Erythroblast (primary cell): ENCODE results near the gene ABCA5.

Source experiments
- DNase-seq, 2 experiments: peaks; one replicate each; lab custom pipeline; 2025; lab: John Stamatoyannopoulos, UW
- GATA1 ChIP-seq: IDR thresholded peaks from 2 replicates; pipeline ENCODE4 v1.6.1; 2011; ENCODE audit warnings: low read depth, mild to moderate bottlenecking, control low read depth, low read length, moderate library complexity
- POLR2A ChIP-seq: IDR thresholded peaks from 2 replicates; pipeline ENCODE4 v1.6.1; 2011; ENCODE audit warnings: mild to moderate bottlenecking, low read length

The ABCA5 gene

DNA sequence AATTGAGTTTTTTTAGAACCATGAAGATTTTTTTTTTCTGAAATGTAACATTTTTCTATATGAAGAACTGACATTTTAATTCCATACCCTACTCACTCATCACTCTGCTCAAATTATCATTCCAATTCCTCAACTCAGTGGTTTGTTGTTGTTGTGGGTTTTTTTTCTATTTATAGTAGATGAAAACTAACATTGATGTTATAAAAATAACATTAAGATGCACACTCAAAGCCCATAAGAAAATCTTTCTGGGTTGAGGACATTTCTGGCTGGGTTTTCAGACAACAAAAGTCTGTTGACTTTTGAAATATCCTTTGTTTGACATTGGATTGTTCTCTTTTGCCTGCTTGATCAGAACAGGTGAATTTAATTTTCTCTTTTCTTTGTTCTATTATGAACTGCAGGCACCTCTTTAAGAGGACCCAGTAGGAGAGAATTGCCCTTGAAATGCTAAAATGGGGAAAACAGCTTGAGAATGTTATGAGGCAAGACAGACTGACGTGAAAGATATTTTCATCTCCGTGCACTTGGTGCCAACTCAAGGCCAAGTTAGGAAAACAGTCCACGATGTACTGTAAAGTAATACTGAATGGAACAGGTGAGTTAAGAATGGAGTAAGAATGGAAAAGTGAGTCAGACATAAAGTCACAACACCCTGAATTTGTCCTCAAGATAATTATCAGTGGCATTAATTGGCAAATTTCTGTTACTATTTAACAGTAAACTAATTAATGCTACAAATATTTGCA, 16.1 kb upstream of the ABCA5 start:
- DNase-seq, result no peak
- TF ChIP-seq POLR2A (no peak), GATA1 (no peak)

DNA sequence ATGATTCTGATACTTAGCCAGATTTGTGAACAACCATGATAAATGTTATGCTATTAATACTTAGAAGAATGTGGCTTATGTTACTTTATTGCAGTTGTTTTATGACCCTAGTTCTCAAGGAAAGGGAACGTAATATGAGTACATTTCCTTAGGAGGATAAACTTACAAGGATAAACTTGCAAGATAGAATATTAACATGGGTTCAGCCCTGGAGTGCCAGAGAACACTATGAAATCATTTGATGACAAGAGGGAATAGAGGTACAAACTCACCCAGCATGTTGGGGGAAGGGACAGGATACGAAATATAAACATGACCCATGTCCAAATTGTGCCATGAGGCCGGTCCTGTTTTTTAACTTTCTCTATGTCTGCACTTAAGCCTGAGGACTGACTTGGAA, 13.0 kb upstream of the ABCA5 start:
- no peak for TF ChIP-seq POLR2A

DNA sequence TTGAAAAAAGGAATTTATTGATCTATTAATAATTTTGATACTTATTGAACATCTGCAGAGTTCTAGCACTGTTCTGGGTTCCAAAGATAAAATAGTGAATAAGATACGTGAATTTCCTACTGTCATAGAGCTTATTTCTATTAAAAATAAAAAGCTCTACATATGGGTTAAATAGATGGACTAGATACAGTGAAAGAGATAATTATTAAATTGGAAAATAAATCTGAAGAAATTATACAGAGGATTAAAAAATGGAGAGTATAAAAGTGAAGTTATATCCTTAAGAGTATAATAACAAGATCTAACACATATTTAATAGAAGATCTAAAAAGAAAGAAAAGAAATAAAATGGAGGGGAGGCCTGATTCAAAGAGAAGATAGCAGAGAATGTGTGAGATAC, 10.1 kb upstream of the ABCA5 start:
- no peak for TF ChIP-seq POLR2A
- TF ChIP-seq GATA1, result no peak
- DNase-seq, result no peak

More for the DNA sequence above, 13.0 kb upstream of the ABCA5 start:
- DNase-seq, result no peak

DNA sequence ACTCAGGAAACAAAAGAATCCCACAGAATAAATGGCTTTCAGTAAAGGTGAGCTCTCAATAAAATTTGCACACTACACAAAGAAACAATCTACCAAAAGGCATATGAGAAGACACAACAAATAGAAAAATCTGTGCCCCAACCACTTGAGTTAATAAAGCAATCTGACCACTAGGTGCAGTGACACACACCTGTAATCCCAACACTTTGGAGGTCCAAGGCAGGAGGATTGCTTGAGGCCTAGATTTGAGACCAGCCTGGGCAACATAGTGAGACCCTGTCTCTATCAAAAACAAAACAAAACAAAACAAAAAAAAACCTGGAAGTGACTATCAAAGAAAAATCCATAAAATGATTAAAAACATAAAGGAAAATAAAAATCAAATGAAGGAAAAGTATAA, 9.6 kb upstream of the ABCA5 start:
- DNase-seq, result no peak
- TF ChIP-seq GATA1 (no peak), POLR2A (no peak)

DNA sequence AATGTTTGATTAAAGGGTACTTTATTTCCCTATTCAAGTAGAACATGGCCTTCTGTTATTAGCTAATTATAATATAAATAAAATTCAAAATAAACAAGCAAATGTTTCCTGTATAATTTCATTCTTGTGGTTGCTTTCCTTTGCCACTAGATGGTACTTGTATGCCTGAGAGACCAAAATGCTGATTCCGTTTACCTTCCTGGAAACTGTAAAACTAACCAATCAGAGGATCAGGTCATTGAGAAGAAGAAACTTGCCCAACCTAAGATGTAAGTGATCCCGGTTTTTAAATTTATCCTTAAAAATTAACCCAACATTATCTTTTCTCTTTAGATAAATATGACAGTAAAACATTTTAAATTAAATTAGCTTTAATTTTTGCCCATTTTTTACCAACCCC, 8.1 kb upstream of the ABCA5 start:
- TF ChIP-seq POLR2A, result no peak
- no peak for TF ChIP-seq GATA1
- DNase-seq, result peak in 1 of 2 experiments; percentile 2

DNA sequence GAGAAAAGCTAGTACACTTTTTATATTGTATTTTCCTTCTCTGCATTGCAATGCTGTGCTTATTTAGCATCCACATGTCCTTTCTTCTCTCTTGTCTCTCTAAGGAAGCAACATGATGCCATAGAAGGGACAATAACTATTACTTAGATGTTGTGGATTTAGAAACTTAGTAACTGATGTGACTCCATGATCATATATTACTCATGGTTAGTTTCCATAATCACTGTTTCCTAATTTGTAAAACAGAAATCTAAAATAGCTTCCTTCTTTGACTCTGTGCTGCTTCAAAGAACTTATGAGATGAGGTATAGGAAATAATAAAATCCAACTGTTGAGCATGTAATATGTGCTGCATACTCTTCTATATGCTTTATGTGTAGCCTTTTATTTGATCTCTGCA, 6.6 kb upstream of the ABCA5 start:
- DNase-seq, result no peak
- no peak for TF ChIP-seq POLR2A
- no peak for TF ChIP-seq GATA1

DNA sequence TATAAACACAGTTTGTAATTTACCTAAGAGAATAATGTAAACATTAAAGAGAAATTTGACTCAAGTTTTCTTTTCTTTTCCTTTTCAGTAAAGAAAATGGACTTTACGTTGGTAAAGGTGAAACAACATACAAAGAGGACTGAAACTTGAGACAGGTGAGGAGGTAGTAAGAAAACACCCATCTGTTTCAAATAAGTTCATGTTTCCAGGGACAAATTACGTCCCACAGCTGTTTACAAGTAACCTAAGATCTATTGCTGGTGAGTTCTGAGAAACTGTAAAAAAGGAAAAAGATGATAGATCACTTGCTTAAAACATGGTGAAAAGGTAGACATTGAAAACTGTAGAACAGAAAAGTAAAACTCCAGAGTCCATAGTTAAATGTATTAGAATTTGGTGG, 4.8 kb upstream of the ABCA5 start:
- TF ChIP-seq POLR2A (no peak), GATA1 (no peak)
- DNase-seq, result no peak

DNA sequence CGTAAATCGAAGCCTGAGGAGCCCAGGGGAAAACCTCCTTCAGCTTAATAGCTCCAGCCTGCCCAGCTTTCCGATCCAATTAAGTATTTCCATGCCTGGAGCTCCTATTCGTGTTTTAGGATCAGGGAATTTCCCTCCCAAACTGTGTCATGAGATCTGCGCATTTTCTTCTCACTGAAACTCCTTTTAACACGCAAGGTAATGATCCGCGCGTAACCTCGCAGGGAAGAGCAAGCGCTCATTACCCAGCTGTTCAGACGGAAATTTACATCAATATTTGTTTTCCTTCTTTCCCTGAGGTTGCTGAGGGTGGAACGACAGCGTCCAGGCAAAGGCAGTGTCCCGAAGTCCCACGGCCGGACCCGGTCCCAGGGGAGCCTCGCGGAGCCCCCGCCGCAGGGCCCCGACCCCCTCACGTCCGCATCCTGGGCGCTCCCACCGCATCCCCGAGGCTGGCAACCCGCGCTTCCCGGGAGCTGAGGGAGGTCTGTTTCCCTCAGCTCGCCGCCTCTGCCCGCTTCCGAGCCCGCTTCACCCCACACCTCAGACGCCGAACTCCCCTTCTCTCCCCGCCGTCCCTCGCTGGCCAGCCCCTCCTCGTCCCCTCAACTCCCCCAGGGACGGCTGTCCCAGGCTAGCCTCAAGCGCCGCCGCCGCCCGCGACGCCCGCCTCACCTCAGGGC, 415 bp downstream of the ABCA5 start:
- no peak for TF ChIP-seq POLR2A
- TF ChIP-seq GATA1, result no peak
- DNase-seq, result peak in 1 of 2 experiments; percentile 24

DNA sequence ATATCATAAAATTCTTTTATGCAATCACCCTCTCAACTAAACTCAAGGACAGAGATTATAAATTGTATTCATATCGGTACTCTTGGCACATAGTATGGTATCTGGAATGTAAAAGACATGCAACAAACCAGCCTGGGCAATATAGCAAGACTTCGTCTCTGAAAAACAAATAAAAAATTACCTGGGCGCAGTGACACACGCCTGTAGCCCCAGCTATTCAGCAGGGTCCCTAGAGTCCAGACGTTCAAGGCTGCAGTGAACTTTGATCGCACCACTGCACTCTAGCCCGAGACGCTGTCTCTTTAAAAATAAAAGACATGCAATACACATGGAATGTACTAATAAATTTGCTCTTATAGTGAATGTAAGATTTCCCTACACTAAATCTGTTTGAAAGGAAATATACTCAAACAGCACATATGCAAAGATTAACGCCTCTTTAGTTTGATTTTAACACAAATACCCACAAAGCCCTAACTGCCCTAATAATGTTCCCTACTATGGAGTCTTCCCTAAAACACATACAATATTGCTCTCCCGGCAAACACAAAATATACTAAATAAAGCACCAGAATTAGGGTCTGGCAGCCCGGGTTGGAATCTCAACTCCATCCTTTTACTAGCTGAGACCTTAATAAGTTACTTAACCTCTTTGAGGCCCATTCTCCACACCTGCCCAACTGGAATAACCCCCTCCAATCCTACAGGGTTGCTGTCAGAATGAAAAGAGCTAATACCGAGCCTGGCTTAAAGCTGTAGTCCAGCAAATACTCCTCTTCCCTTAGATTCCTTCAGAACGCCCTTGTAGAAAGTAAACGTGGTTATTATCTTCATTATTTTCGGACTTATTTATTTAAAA, 1.2 kb downstream of the ABCA5 start:
- peak in 1 of 2 experiments; percentile 15 for DNase-seq
- TF ChIP-seq POLR2A, result no peak
- no peak for TF ChIP-seq GATA1

DNA sequence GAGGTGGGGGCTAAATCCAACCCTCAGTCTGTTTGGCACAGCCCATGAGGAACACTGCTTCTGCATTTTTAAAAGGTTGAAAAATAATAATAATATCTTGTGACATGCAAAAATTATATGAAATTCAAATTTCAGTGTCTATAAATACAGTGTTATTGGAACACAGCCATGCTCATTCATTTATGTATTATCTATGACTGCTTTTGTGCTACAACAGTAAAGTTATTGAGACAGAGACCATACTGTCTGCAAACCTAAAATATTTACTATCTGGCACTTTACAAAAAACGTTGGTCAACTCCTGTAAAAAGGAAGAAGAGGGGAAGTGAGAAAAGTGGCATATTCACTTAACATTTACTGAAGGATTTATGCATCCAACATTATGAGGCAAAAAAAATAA, 3.1 kb downstream of the ABCA5 start:
- no peak for TF ChIP-seq POLR2A
- TF ChIP-seq GATA1, result no peak
- no peak for DNase-seq

DNA sequence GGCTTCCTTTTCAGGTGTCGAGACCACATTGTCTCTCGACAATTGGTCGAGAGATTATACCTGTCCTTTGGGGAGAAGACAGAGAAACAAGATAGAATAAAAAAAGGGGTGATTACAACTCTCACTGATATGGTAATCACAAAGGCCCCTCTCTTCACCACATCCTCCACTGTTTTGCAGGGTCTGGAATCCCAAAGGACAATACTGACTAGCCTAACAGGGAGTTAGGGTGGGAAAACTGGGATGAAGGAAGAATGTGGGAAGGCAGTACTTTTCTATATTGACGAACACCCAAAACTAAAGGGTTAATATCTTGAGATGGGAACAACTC, 6.1 kb downstream of the ABCA5 start:
- no peak for DNase-seq
- TF ChIP-seq GATA1, result no peak

DNA sequence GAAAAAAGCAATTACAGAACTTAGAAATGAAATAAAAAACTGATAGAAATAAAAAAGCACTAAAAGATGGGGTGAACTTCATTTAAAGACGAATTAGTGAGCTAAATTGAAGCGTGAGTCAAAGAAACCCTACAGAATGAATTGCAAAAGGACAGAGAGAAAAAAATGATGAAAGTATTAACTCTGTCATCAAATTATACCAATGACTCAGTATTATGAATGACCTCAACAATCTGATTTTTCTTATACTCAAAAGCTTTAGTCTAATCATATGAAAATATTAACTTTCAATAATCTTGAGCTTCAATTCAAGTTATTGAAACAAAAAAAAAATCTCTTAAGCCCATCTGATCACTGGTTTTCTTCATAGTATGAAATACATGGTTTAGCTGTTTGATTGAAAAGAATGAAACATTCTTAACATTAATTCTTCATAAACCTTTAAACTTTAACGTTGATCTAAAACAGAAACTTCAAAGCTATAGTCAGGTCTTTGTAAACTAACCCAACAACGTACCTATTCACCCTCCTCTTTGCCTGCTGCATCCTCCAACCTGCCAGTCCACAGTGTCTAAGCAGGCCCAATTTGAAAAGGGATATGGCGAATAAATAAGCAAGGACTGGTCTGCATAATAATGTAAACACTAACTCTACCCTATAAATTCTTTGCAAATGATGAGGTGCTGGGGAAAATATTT, 6.6 kb downstream of the ABCA5 start:
- TF ChIP-seq GATA1, result no peak
- TF ChIP-seq POLR2A, result no peak
- no peak for DNase-seq

DNA sequence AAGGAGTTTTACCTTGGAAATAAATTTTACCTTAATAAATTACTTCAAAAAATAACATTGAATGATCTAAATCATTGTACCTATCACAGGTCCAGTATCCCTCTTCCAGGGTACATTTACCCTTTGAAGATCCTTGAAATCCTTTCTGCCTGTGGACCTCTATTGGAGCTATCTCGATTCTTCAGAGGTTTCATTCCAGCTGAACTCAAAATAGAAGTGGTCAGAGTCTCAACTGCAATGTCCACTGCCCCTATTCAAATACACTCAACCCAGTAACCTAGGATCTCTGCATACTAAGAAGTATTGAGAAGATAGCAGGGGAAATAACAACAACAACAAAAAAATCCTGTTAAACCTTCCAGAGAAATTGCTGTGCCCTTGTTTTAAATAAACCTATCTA, 9.3 kb downstream of the ABCA5 start:
- DNase-seq, result no peak
- TF ChIP-seq GATA1 (no peak), POLR2A (no peak)

DNA sequence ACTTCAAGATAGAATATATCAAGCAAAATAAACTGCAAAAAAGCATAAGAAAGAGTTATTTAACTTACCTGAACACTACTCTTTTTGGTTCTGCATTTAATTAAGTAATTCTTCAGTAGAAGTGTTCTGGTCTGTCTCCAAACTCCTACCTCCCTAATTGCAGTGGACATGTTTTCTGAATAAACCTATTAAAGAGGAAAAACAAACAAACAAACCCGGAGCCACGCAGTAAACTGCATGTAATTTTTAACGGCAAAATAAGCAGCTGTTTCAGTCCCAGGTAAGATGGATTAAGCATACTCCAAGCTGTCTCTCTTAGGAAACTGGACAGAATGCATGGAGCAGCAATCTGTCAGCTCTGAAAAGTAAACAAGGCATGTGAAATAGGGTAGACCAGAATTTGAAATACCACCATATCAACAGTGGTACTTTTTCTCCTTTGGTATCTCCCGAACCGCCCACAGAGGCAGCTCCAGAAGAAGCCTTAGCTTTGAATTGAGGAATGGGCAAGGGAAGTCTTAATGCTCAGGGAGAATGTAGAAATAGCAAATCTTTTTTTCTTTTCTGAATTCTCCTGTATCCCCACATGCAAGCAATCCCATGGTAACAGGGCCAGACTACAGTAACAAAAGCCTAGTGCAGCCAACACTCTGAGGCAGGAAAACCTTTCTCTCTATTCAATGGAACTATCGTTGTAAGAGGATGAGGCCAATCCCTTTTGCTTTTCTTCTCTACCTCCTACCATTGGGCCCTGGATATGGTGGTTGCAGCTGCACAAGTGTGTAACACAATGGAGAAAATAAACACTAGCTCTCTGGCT, 12.5 kb downstream of the ABCA5 start:
- TF ChIP-seq GATA1 (no peak), POLR2A (no peak)
- DNase-seq, result no peak
